T-helper 1 cell (primary cell): ENCODE measurements around the gene CAPN8.

ENCODE experiments used
- DNase-seq, 5 donors: peaks; one replicate each; pipeline ENCODE4 v3.0.0-alpha.2; 2012 to 2020

CAPN8 gene

GRCh38 chr1:223616586-223616985 is 48.9 kb downstream of the CAPN8 start:
- no peak for DNase-seq

GRCh38 chr1:223611936-223612335 is 53.6 kb downstream of the CAPN8 start:
- DNase-seq, result no peak

- DNase-seq, result no peak
These were observed 55.5 kb downstream of the CAPN8 start for GRCh38 chr1:223609977-223610376.

GRCh38 chr1:223609066-223609465 is 56.4 kb downstream of the CAPN8 start:
- no peak for DNase-seq

- no peak for DNase-seq
These were observed 107.0 kb downstream of the CAPN8 start for GRCh38 chr1:223558512-223558911.

GRCh38 chr1:223557130-223557475 is 108.4 kb downstream of the CAPN8 start:
- no peak for DNase-seq

GRCh38 chr1:223556414-223557129 is 108.9 kb downstream of the CAPN8 start:
- DNase-seq, result peak in 1 of 5 donors; percentile 18

- DNase-seq, result no peak
These were observed 111.5 kb downstream of the CAPN8 start for GRCh38 chr1:223553957-223554356.

GRCh38 chr1:223551610-223552009 is 113.9 kb downstream of the CAPN8 start:
- DNase-seq, result no peak

- DNase-seq, result no peak
These were observed 115.8 kb downstream of the CAPN8 start for GRCh38 chr1:223549740-223550139.

GRCh38 chr1:223547316-223548114 is 118.0 kb downstream of the CAPN8 start:
- DNase-seq, result no peak

- DNase-seq, result no peak
These were observed 120.2 kb downstream of the CAPN8 start for GRCh38 chr1:223545343-223545742.

- DNase-seq, result no peak
These were observed 121.9 kb downstream of the CAPN8 start for GRCh38 chr1:223543560-223543959.

- DNase-seq, result no peak
These were observed 122.7 kb downstream of the CAPN8 start for GRCh38 chr1:223542831-223543230.

GRCh38 chr1:223540485-223541106 is 124.9 kb downstream of the CAPN8 start:
- no peak for DNase-seq

GRCh38 chr1:223539750-223540149 is 125.8 kb downstream of the CAPN8 start:
- no peak for DNase-seq

GRCh38 chr1:223538981-223539380 is 126.5 kb downstream of the CAPN8 start:
- DNase-seq, result no peak

GRCh38 chr1:223535319-223535718 is 130.2 kb downstream of the CAPN8 start:
- no peak for DNase-seq

- no peak for DNase-seq
These were observed 130.8 kb downstream of the CAPN8 start for GRCh38 chr1:223534677-223535076.

- DNase-seq, result no peak
These were observed 131.8 kb downstream of the CAPN8 start for GRCh38 chr1:223533708-223534107.

- peak in 2 of 5 donors; percentile 27 to 32 for DNase-seq
These were observed 133.7 kb downstream of the CAPN8 start for GRCh38 chr1:223531742-223532341.

GRCh38 chr1:223525957-223526356 is 139.5 kb downstream of the CAPN8 start:
- no peak for DNase-seq

- no peak for DNase-seq
These were observed 140.0 kb downstream of the CAPN8 start for GRCh38 chr1:223525546-223525945.
